ENCODE results near the gene PITPNM3. TPM values are rescaled to one million over a fixed set of nuclear protein-coding genes. Genes with fewer than 3 reads are reported as not detected.

PITPNM3 gene
- total RNA-seq, 2 donors from 2014 or later: 13.7 to 19.0 TPM

- no peak for ATAC-seq
- no peak for DNase-seq
- intact Hi-C loops (cut with DNase I, micrococcal nuclease): no loop called here
Observed at GRCh38 chr17:6541886-6542285, 14.5 kb downstream of the PITPNM3 start.

- no peak for DNase-seq
- intact Hi-C loops (cut with DNase I, micrococcal nuclease): no loop called here
- ATAC-seq: no peak
Observed at GRCh38 chr17:6539871-6540270, 16.5 kb downstream of the PITPNM3 start.

- no peak for ATAC-seq
- no peak for DNase-seq
- intact Hi-C loops (cut with DNase I, micrococcal nuclease): no loop called here
Observed at GRCh38 chr17:6536566-6537065, 19.7 kb downstream of the PITPNM3 start.

GRCh38 chr17:6536053-6536452, 20.3 kb downstream of the PITPNM3 start:
- intact Hi-C loops (cut with DNase I, micrococcal nuclease): no loop called here
- DNase-seq (no peak), ATAC-seq (no peak)

- no peak for DNase-seq
- no peak for ATAC-seq
- intact Hi-C loops (cut with DNase I, micrococcal nuclease): no loop called here
Observed at GRCh38 chr17:6534846-6535514, 21.4 kb downstream of the PITPNM3 start.

- intact Hi-C loops (cut with DNase I, micrococcal nuclease): no loop called here
- ATAC-seq (no peak), DNase-seq (no peak)
Observed at GRCh38 chr17:6532441-6532885, 23.9 kb downstream of the PITPNM3 start.

- ATAC-seq (no peak), DNase-seq (no peak)
- intact Hi-C loops (cut with DNase I, micrococcal nuclease): no loop called here
Observed at GRCh38 chr17:6531575-6531974, 24.8 kb downstream of the PITPNM3 start.

GRCh38 chr17:6530324-6530920, 25.9 kb downstream of the PITPNM3 start:
- no peak for DNase-seq
- no peak for ATAC-seq
- intact Hi-C loops (cut with DNase I, micrococcal nuclease): no loop called here

GRCh38 chr17:6528557-6528956, 27.8 kb downstream of the PITPNM3 start:
- ATAC-seq: no peak
- intact Hi-C loops (cut with DNase I, micrococcal nuclease): no loop called here
- DNase-seq: no peak

GRCh38 chr17:6526362-6527152, 29.8 kb downstream of the PITPNM3 start:
- DNase-seq (no peak), ATAC-seq (no peak)
- intact Hi-C loops (cut with DNase I, micrococcal nuclease): no loop called here

GRCh38 chr17:6525731-6526130, 30.6 kb downstream of the PITPNM3 start:
- DNase-seq (no peak), ATAC-seq (no peak)
- intact Hi-C loops (cut with DNase I, micrococcal nuclease): no loop called here

- ATAC-seq (no peak), DNase-seq (no peak)
- intact Hi-C loops (cut with DNase I, micrococcal nuclease): no loop called here
Observed at GRCh38 chr17:6525141-6525540, 31.2 kb downstream of the PITPNM3 start.

- DNase-seq (no peak), ATAC-seq (no peak)
- intact Hi-C loops (cut with DNase I, micrococcal nuclease): no loop called here
Observed at GRCh38 chr17:6524520-6524919, 31.8 kb downstream of the PITPNM3 start.

GRCh38 chr17:6523809-6524355, 32.5 kb downstream of the PITPNM3 start:
- no peak for ATAC-seq
- DNase-seq: no peak
- intact Hi-C loops (cut with DNase I, micrococcal nuclease): no loop called here

GRCh38 chr17:6523330-6523729, 33.0 kb downstream of the PITPNM3 start:
- ATAC-seq: peak; percentile 69
- intact Hi-C loops (cut with DNase I, micrococcal nuclease): no loop called here
- DNase-seq: no peak

GRCh38 chr17:6521586-6521985, 34.8 kb downstream of the PITPNM3 start:
- intact Hi-C loops (cut with DNase I, micrococcal nuclease): no loop called here
- ATAC-seq (no peak), DNase-seq (no peak)

- ATAC-seq (peak; percentile 63), DNase-seq (no peak)
- intact Hi-C loops (cut with DNase I, micrococcal nuclease): no loop called here
Observed at GRCh38 chr17:6517062-6517461, 39.3 kb downstream of the PITPNM3 start.

- intact Hi-C loops (cut with DNase I, micrococcal nuclease): no loop called here
- DNase-seq (no peak), ATAC-seq (no peak)
Observed at GRCh38 chr17:6514371-6514770, 42.0 kb downstream of the PITPNM3 start.

GRCh38 chr17:6512552-6512951, 43.8 kb downstream of the PITPNM3 start:
- no peak for ATAC-seq
- DNase-seq: no peak
- intact Hi-C loops (cut with DNase I, micrococcal nuclease): no loop called here
